Limb (tissue), 2 donors: Measurements from ENCODE around the gene MRPL36.
"Not testable (repeated sequence)": the region's sequence is repeated elsewhere in the genome, so short reads cannot be mapped to it uniquely, and the experiment has no call there.

Experiments
- DNase-seq, 2 donors: peaks; one replicate each; pipeline ENCODE4 v3.0.0-alpha.2; 2016; ENCODE audit errors: extremely low spot score in 2 of 2

Gene MRPL36

GRCh38 chr5:1799602-1800471 is at the start of gene MRPL36:
Gene MRPL36, minus strand, starts transcription at chr5:1799837. Its CDS starts 902 bp downstream, at chr5:1798935.
- DNase-seq, result peak; percentile 89 to 97

DNA sequence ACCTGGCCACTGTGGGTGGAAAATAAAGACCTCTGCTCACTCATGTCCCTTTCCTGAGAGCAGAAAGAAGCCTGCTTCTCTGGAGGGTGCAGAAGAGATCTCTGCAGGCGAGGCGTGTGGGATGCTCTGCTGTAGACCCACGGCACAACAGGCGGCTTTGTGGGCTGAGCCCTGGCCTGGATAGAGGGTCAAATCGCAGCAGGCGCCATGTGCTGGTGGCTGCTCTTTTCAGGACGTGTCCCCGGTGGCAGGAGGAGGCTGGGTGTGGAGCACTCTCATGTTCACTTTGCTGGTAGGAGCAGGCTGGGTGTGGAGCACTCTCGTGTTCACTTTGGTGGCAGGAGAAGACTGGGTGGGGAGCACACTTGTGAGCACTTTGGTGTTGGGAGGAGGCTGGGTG is 48.0 kb upstream of the MRPL36 start:
- DNase-seq, result no peak

DNA sequence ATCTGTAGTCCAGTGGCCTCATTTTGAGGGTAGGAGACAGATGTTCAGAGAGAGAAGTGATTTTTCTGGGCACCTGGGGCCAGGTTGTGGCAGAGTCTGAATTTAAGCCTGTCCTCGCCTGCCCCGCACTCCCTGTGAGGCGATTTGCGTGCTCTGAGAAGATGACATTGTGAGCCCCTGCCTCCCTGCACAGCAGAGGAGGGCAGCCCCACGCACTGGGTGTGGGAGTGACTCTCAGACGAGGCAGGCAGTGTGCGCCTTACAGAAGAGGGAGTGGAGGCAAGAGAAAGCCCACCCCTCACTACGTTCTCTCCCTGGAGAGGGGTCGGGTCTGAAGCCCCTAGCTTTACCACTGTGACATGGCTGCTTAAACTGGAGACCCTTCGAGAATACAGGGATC is 47.4 kb upstream of the MRPL36 start:
- DNase-seq, result no peak

DNA sequence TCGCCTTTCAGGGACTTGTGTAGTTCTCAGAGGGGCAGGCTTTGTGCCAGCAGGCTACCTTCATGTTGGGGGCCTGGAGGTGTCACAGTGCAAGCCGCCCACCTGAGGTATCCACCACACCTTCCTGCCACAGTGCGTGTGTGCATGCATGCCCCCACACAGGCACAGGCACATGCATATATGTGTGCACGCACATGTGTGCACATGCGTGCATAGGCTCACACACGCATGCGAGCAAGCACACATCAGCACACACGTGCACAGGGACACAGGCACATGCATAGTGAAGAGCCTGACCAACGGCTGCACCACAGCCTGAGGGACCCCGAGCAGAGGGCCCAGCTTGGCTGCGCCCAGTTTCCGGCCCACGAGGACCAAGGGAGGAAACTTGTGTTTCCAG is 46.9 kb upstream of the MRPL36 start:
- no peak for DNase-seq

DNA sequence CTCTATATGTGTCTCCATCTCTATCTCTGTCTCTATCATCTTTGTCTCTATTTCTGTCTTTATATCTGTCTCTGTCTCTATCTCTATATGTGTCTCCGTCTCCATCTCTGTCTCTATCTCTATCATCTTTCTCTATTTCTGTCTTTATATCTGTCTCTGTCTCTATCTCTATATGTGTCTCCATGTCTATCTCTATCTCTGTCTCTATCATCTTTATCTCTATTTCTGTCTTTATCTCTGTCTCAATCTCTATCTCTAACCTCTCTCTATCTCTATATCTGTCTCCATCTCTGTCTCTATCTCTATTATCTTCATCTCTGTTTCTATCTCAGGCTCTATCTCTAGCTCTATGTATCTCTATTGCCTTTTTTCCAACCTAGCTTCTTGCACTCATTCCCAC is 46.1 kb upstream of the MRPL36 start:
- no peak for DNase-seq

DNA sequence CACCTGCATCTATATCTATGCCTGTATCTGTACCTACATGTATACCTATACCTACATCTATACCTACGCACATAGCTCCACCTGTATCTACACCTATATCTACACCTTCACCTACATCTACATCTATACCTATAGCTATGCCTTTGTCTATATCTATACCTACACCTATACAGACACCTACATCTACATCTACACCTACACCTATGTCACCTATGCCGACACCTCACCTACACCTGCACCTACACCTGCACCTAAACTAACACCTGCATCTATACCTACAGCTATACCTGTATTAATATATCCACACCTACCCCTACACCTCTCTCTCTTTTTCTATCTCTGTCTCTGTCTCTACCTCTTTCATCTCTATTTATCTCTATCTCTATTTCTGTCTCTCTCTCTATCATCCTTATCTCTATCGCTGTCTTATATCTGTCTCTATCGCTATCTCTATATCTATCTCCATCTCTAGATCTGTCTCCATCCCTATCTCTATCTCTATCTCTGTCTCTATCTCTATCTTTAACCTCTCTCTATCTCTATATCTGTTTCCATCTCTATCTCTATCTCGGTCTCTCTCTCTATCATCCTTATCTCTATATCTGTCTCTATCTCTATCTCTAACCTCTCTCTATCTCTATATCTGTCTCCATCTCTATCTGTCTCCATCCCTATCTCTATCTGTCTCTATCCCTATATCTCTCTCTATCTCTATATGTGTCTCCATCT is 45.2 kb upstream of the MRPL36 start:
- DNase-seq, result no peak

GRCh38 chr5:1843761-1844160 is 44.1 kb upstream of the MRPL36 start:
- not testable (repeated sequence) for DNase-seq

DNA sequence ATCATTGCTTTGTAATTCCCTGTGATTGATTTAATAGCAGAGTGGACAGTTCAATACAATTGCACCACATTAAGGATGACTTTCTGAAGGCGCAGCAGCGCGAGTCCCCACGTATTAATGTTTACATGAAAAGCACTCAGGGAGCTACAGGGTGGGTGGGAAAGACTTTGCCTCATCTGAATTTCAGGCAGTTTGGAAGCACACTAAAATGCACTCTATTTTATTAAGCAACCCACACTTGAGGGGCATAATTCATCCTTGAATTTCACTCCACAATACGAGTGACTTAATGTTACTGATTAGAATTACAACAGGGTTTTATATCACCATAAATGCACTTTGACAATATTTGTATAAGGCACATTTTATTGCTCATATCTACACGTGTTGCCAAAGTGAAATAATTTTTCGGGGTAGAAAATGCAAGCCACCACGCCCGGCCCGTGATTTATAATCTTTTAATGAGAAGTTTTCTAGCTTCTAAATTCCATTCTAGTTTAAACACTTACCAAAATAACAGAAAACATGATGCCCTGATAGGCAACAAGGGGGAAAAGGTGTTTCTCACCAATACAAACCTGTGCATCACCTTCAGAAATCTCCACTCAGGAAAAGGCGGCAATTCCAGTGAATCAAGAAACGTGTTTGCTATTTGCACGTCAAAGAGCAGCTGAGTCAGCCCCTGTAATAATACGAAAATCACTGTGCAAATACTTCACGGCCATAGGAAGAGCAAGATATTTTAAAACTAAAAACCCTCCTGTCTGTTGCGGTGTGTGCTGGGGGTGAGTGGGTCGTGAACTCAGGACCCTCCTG is 42.6 kb upstream of the MRPL36 start:
- DNase-seq, result no peak

DNA sequence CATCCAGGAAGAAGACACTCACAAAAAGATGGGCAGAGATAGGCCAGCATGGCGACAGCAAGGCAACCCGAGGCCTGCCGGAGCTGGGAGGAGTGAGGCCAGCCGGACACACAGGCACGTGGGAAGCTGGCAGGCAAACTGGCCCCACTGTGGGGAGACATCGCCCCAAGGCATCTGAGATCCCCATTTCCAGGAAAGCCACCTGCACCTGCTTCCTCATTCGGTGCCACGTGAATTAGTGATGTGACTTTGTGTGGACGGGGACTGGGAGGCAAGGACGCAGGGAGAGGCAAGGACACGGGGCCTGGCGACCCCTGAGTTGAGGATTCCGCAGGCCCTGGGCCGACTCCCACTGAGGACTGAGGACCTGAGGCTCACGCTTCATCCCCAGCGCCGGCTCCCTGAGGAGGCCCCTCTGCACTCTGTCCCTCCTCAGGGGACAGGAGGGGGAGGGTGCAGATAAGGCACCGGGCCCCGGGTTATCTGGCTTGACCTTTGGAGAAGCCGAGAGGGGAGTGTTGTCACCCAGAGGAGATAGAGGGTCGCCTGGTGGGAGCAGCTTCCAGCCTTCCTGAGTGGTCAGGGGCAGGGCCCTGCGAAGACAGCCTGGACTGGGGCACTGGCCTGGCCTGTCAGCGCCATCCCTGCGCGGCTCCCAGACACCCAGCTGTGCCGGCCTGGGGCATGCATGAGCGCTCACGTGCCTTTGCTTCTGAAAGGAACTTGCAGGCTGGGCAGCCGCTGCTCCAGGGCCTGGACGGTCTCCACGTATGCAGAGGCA is 41.3 kb upstream of the MRPL36 start:
- DNase-seq, result no peak

DNA sequence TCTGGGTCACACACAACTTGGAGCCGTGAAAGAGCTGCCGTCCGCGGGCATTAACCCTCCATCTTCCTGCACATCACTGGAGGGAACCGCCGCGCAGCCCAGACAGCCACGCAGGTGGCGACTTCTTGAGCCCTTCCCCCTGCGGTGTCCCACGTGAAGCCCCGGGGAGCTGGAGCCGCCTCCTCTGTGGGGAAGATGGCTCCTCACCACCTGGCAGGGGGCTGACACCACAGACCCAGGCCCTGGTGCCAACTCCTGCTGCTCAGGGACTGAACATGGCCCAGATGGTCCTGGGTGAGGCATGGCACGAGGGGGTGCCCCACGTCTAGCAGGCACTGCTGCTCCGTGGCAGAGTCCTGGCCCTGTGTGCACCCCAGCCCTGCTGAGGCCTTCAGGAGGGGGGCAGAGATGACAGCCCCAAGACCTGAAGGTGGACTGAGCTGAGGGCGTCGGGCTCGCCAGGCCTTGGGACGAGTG is 40.5 kb upstream of the MRPL36 start:
- no peak for DNase-seq

- no peak for DNase-seq
Measured at GRCh38 chr5:1838013-1838412, 38.4 kb upstream of the MRPL36 start.

- no peak for DNase-seq
Measured at GRCh38 chr5:1836891-1837880, 37.5 kb upstream of the MRPL36 start.

DNA sequence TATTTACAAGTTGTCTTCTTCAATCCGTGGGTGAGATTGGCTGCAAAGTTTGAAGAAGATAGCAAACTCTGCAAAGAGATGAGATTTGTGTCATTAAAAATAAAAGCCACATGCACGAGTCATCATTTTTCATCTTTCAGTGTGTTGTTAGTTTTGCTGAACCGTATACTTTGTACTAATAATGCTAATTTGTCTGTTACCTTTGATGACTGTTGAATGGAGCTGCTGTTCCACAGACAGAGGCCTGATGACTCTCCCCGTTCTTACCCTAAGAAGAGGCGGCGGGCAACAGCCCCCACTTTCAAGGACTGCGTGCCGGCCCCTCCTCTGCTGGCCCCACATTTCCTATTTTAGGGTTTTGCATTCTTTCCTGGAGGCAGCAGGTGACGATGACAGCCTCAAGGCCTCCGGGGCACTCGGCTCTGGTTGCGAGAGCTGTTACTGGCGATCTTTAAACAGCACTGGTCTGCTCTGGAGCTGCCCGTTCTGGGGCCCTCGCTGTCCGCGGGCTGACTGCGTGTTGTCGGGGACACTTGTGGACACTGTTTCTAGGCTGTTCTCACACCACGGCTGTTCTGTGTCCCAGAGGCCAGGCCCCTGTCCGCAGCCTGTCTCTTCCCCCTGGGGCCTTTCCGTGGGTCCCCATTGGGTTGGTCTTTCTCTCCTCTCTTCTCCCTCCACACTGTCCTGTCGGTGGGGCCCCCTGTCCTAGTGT is 36.7 kb upstream of the MRPL36 start:
- DNase-seq, result no peak

GRCh38 chr5:1835431-1835830 is 35.8 kb upstream of the MRPL36 start:
- no peak for DNase-seq

DNA sequence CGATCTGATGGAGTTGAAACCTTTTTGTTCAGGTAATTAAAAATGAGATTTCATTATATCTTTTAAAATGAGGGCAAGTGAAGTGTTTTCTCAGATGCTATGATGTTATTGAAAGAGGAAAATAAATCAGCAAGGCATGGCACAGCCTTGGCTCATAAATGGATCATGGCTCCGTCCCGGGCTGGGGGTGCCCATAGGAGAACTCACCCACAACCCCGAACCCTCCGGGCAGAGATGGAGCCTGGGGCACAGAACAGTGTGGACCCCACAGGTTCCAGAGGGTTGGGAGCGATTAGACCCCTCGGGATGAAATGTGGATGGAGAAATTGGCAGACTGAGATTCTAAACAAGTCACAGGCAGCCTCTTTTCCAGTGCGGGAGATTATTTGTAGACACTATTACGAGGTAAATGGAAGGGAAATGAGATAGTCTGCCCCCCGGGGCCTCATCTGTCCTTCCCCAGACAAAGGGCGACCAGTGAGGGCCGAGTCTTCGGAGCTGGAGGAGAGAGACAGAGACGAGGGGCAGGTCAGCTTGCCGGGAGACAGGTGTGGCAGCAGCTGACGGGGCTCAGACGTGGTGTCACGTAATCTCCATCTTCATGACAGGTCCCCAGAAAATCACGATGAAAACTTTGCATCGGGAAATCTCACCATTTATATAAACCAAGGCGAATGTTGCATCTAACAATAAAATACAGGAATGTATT is 35.2 kb upstream of the MRPL36 start:
- no peak for DNase-seq

DNA sequence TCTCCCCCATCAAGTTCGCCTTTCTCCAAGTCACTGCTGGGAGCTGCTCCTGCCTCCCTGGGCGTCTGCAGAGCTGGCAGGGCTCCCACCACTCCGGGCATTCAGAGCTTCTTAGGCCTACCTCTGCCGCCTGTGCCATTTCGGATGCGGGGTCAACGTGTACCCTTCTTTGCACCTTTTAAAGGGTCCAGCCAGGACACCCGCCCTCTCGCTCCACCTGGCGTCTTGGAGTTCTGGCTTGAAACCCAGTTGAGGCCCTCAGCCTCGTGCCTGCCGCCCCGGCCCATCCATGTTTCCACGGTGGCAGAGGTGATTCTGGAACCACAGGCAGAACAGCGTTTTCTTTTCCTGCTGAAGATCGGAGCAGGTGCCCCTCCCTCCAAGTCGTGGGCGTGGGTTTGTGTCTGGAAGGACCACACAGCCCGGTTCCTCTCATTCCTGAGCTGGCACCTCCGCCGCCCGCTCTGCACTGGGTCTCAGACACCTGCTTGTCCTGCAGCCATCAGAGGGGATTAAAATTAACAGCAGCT is 34.5 kb upstream of the MRPL36 start:
- no peak for DNase-seq

GRCh38 chr5:1833264-1834021 is 33.8 kb upstream of the MRPL36 start:
- no peak for DNase-seq
